Nephron progenitor cell (in vitro differentiated cells): ENCODE data around the gene ADARB2.
A peak's percentile ranks its signal among the peaks of the same experiment; 100 is the strongest.

Experiments used
- DNase-seq: peaks from one replicate; pipeline ENCODE4 v3.0.0; 2021
- H3K27ac Mint-ChIP-seq: 2 replicates; pipeline ENCODE4 v1.8.0; 2021; ENCODE audit warnings: mild to moderate bottlenecking, moderate library complexity, mixed read lengths
- H3K27me3 Mint-ChIP-seq: 2 replicates; pipeline ENCODE4 v1.8.0; 2021; ENCODE audit warnings: mild to moderate bottlenecking, low read depth, mixed read lengths; ENCODE audit not compliant: poor library complexity
- H3K36me3 Mint-ChIP-seq: 2 replicates; pipeline ENCODE4 v1.8.0; 2021; ENCODE audit warnings: low read depth, mixed read lengths
- H3K4me1 Mint-ChIP-seq: 2 replicates; pipeline ENCODE4 v1.8.0; 2021; ENCODE audit warnings: mixed read lengths
- H3K4me3 Mint-ChIP-seq: 2 replicates; pipeline ENCODE4 v1.8.0; 2021; ENCODE audit warnings: mild to moderate bottlenecking, moderate library complexity, mixed read lengths
- H3K9me3 Mint-ChIP-seq: 2 replicates; pipeline ENCODE4 v1.8.0; 2021; ENCODE audit warnings: mild to moderate bottlenecking, moderate library complexity, mixed read lengths
- CTCF ChIP-seq: fragments of 200-600 bp; sonication (generic); IDR thresholded peaks from 2 replicates; pipeline ENCODE4 v1.5.0; 2021; ENCODE audit warnings: antibody characterized with exemption

ADARB2 gene

GRCh38 chr10:1629326-1630198 lies 107.8 kb downstream of the ADARB2 start:
- H3K27me3 Mint-ChIP-seq = peaks cover 7% of the 10 kb centered on the region
- peaks cover 51% of the 10 kb centered on the region for H3K4me1 Mint-ChIP-seq
- peak; percentile 32 for DNase-seq
- H3K4me3 Mint-ChIP-seq = peak overlapping the region; percentile 67
- H3K36me3 Mint-ChIP-seq = no peaks in the 10 kb centered on the region
- no peak for TF ChIP-seq CTCF
- peak overlapping the region; percentile 37 for H3K27ac Mint-ChIP-seq
- H3K9me3 Mint-ChIP-seq = peaks cover 6% of the 10 kb centered on the region

GRCh38 chr10:1628757-1629156 lies 108.6 kb downstream of the ADARB2 start:
- no peak for TF ChIP-seq CTCF
- H3K27me3 Mint-ChIP-seq = peaks cover 12% of the 10 kb centered on the region
- no peaks in the 10 kb centered on the region for H3K36me3 Mint-ChIP-seq
- H3K4me1 Mint-ChIP-seq = peaks cover 58% of the 10 kb centered on the region
- peaks cover 6% of the 10 kb centered on the region for H3K9me3 Mint-ChIP-seq
- no peak for DNase-seq
- H3K4me3 Mint-ChIP-seq = no peak overlapping the region
- no peak overlapping the region for H3K27ac Mint-ChIP-seq

GRCh38 chr10:1627945-1628344 lies 109.4 kb downstream of the ADARB2 start:
- no peak for DNase-seq
- no peaks in the 10 kb centered on the region for H3K36me3 Mint-ChIP-seq
- H3K27me3 Mint-ChIP-seq = peaks cover 13% of the 10 kb centered on the region
- H3K4me1 Mint-ChIP-seq = peaks cover 58% of the 10 kb centered on the region
- H3K4me3 Mint-ChIP-seq = no peak overlapping the region
- H3K9me3 Mint-ChIP-seq = peaks cover 2% of the 10 kb centered on the region
- no peak overlapping the region for H3K27ac Mint-ChIP-seq
- TF ChIP-seq CTCF = no peak

- no peaks in the 10 kb centered on the region for H3K36me3 Mint-ChIP-seq
- DNase-seq = no peak
- peaks cover 58% of the 10 kb centered on the region for H3K4me1 Mint-ChIP-seq
- no peak for TF ChIP-seq CTCF
- no peaks in the 10 kb centered on the region for H3K9me3 Mint-ChIP-seq
- H3K4me3 Mint-ChIP-seq = no peak overlapping the region
- peak overlapping the region; percentile 53 for H3K27ac Mint-ChIP-seq
- H3K27me3 Mint-ChIP-seq = peaks cover 10% of the 10 kb centered on the region
Observed at GRCh38 chr10:1626835-1627234, 110.5 kb downstream of the ADARB2 start.

- H3K27me3 Mint-ChIP-seq = peaks cover 9% of the 10 kb centered on the region
- no peak for TF ChIP-seq CTCF
- no peak for DNase-seq
- H3K9me3 Mint-ChIP-seq = no peaks in the 10 kb centered on the region
- H3K27ac Mint-ChIP-seq = peak overlapping the region; percentile 48
- H3K4me1 Mint-ChIP-seq = peaks cover 55% of the 10 kb centered on the region
- no peak overlapping the region for H3K4me3 Mint-ChIP-seq
- no peaks in the 10 kb centered on the region for H3K36me3 Mint-ChIP-seq
Observed at GRCh38 chr10:1626410-1626809, 110.9 kb downstream of the ADARB2 start.

- no peak for TF ChIP-seq CTCF
- no peaks in the 10 kb centered on the region for H3K36me3 Mint-ChIP-seq
- peak overlapping the region; percentile 83 for H3K27ac Mint-ChIP-seq
- DNase-seq = no peak
- H3K27me3 Mint-ChIP-seq = peaks cover 9% of the 10 kb centered on the region
- no peak overlapping the region for H3K4me3 Mint-ChIP-seq
- peaks cover 51% of the 10 kb centered on the region for H3K4me1 Mint-ChIP-seq
- H3K9me3 Mint-ChIP-seq = no peaks in the 10 kb centered on the region
Observed at GRCh38 chr10:1625731-1626130, 111.6 kb downstream of the ADARB2 start.
